ENCODE measurements around the gene PPP1CC.

Gene PPP1CC

DNA sequence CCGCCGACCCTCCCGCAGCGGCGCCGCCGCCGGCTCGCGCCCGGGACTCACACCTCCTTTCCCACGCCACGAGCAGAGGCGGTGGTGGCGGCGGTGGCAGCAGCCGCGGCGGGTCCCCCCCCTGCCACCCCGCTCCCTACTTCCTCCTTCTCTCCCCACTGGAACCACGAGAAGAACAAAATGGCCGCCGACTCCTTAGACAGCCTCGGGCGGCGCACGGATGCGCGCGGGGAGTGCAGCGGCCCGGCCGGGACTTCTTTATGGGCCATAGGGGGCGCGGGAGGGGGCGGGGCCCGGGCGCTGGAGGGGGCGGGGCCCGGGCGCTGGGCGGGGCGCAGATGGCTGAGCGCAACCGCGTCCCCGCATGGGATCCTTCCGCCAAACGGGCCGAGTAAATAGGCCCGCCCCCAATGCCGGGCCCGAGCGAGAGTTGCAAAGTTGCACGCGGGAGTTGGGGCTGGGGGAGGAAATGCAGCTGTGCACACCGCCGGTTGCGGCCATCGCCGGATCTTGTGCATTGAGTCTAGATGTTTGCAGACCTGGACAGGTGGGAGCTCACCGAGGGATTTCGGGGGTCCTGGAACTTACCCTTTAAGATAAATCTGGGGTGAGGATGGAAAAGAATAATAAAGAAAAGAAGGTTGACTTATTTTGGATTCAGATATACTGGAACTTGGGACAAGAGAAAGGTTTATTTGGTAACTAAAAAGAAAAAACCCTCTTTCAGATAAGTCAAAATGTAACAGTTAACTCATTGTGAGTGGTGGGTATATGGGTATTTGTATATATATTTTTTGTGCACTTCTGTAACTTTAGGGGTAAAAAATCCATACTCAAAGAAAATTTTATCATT is at the start of gene PPP1CC:
Gene PPP1CC (minus strand): TSS at position 174 of the 853 bp plus-strand sequence. CDS start 184 bp downstream, outside the sequence.
- TF ChIP-seq POLR2A (IDR thresholded peaks at IDR 0.05; ENCODE audit: low read length) (peak; percentile 58), GATA1 (IDR thresholded peaks at IDR 0.05; ENCODE audit: low read depth, low read length) (no peak)
- peak; percentile 95 to 97 for DNase-seq

DNA sequence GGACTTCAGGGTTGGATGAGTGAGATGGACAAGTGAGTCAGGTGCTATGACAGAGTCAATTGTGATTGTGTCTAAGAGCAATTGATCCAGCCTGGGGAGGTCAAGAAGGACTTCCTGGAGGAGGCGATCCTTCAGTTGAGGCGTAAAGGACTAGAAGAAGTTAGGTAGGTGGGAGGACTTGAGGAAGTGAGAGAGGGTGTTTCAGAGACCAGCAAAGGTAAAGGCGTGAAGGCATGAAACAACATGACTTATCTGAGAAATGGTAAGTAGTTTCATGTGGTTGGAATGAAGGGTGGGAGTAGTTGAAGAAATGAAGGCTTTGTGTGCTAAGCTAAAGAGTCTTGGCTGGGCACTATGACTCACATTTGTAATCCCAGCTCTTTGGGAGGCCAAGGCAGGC is 48.9 kb upstream of the PPP1CC start:
- DNase-seq = no peak
- TF ChIP-seq POLR2A (IDR thresholded peaks at IDR 0.05; ENCODE audit: low read length) (no peak), GATA1 (IDR thresholded peaks at IDR 0.05; ENCODE audit: low read depth, low read length) (no peak)

DNA sequence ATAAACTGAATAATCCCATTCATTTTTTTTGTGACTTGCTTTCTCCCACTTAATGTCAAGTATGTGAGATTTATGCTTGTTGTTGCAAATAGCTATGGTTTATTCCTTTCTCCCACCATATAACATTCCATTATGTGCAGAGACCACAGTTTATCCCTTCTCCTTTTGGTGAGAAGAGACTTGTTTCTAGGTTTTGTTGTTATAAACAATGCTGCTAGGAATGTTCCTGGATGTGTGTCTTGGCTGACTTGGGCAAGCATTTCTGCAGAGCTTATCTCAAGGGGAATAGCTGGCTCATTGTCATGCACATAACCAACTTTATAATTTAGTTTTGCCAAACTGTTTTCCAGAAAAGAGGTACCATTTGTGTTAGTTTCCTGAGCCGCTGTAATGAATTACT is 47.6 kb upstream of the PPP1CC start:
- TF ChIP-seq POLR2A (IDR thresholded peaks at IDR 0.05; ENCODE audit: low read length) (no peak), GATA1 (IDR thresholded peaks at IDR 0.05; ENCODE audit: low read depth, low read length) (no peak)
- DNase-seq = no peak

DNA sequence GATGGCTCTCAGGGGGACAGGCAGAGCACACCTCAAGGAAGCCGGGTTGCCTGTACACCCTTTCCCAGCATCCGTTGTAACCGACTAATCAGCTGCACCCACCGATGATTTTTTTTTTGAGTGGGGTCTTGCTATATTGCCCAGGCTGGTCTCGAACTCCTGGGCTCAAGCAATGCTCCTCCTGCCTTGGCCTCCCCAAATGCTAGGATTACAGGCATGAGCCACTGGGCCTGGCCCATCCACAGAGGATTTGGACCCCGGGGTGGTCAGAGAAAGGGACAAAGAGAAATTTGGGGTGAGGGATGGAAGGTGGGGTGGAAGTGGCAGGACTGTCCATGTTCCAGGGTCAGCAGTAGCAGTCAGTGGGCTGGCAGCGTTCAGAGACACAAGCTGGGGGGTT is 43.3 kb upstream of the PPP1CC start:
- TF ChIP-seq POLR2A (IDR thresholded peaks at IDR 0.05; ENCODE audit: low read length) (no peak), GATA1 (IDR thresholded peaks at IDR 0.05; ENCODE audit: low read depth, low read length) (no peak)
- no peak for DNase-seq

DNA sequence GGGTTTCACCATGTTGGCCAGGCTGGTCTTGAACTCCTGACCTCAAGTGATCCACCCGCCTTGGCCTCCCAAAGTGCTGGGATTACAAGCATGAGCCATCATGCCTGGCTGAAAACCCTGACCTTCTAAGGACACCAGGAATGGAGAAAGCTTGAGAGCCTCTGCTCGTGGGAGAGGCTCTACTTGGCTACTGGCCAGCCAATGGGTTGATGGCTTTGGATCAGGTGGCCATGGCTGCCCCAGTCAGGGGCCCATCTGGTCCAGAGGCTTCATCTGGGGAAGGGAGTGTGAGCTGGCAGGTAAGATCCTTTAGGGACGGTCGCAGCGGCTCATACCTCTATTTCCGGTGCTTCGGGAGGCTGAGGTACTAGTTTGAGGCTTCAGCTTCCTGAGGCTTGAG is 42.5 kb upstream of the PPP1CC start:
- DNase-seq = no peak
- no peak for TF ChIP-seq GATA1 (IDR thresholded peaks at IDR 0.05; ENCODE audit: low read depth, low read length)
- TF ChIP-seq POLR2A (IDR thresholded peaks at IDR 0.05; ENCODE audit: low read length) = no peak

DNA sequence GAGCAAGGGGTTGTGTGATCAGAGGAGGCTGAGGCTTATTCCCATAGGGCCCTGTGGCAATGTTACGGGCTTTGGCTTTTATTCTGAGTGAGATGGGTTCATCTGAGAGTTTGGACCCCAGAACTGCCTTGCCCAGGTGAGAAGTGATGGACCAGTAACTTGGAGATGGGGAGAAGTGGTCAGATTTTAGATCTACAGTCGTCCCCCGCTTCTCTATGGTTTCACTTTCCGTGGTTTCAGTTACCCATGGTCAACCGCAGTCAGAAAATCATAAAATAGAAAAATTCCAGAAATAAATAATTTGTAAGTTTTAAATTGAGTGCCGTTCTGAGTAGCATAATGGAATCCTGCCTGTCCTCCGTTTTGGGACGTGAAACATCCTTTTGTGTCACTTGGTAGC is 40.2 kb upstream of the PPP1CC start:
- no peak for TF ChIP-seq POLR2A (IDR thresholded peaks at IDR 0.05; ENCODE audit: low read length)
- TF ChIP-seq GATA1 (IDR thresholded peaks at IDR 0.05; ENCODE audit: low read depth, low read length) = no peak
- no peak for DNase-seq

DNA sequence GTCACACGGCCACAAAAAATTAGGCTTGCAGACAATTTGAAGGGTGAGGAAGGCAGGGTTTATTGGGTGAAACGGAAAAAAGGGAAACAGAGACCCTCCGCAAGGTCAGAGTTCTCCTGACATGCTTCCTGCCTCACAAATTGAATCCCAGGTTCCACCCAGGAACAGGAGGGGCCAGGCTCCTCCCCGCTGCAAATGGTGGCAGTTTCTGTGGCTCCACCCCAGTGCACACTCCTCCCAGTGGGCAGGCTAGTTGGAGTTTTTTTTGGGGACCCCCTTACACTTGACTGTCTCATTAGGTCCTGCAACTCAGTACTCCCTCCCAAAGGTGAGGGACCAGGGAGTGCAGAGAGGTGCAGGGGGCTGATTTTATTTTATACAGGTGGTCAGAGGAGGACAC is 39.4 kb upstream of the PPP1CC start:
- no peak for TF ChIP-seq POLR2A (IDR thresholded peaks at IDR 0.05; ENCODE audit: low read length)
- no peak for TF ChIP-seq GATA1 (IDR thresholded peaks at IDR 0.05; ENCODE audit: low read depth, low read length)
- no peak for DNase-seq

DNA sequence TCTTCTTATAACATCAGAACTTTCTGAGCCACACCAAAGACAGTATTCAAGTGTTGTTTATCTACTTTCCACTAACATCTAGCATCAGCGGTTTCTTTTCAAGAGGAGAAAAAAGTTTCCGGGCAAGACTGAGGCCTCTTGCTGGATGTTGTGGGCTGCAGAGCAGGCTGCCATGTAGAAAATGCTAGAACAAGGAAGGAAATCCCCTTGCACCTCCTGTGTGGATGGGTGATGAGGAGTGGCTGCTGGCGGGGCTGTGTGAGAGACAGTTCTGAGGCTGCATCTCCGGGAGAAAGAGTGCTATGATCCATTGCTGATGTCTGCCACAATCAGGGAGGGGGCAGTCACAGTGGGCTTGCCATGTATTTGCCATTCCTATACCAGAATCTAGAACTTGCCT is 37.8 kb upstream of the PPP1CC start:
- no peak for DNase-seq

DNA sequence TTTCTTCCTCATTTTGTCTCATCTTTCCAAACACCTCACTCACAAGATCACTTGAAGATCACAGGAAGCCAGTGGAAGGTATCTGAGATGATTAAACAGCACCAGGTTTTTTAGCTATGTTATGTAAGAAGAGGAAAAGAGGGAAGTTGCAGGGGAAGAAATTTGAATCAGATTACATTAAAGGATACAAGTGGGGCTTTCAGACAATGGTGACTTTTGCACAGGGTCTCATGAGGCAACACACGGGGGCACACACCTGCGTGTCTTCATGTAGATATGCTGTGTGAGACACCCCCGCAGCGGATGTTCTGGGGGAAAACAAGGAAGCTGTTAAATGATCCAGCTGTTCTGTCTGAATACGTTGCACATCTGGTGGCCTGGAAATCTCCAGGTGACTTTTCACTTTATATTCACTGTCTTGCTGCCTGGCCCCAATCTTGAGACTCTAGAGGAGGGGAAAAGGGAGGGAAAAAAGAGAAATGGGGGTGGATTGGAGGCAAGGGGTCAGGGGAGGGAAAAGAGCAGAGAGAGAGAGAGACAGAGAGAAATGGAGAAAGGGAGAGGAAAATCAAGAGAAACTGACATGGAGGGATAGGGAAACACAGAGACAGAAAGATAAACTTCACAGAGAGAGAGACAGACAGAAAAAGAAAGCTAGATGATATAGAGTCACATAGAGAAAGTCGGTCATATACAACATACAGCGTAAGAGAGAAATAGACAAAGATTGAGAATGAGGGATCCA is 36.3 kb upstream of the PPP1CC start:
- DNase-seq = no peak
- TF ChIP-seq POLR2A (IDR thresholded peaks at IDR 0.05; ENCODE audit: low read length) (no peak), GATA1 (IDR thresholded peaks at IDR 0.05; ENCODE audit: low read depth, low read length) (no peak)

More for the DNA sequence above, 37.8 kb upstream of the PPP1CC start:
- TF ChIP-seq GATA1 (IDR thresholded peaks at IDR 0.05; ENCODE audit: low read depth, low read length) (no peak), POLR2A (IDR thresholded peaks at IDR 0.05; ENCODE audit: low read length) (no peak)

DNA sequence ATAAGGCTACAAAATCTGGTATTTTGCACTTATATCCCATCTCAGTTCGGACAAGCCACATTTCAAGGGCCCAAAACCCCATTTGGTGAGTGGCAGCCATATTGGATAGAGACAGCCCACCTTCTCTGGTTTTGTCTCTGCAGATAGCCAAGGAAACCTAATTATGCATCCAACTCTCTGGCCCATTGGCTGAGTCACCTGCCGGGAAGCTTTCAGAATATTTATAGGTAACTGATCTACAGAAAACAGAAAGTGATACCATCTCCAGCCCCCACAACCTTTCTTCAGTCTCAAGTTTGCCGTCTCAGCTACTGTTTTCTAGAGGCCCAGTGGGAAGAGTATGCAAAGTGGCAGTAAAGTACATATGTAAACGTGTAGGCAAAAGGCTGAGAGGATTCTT is 33.7 kb upstream of the PPP1CC start:
- DNase-seq = no peak
- TF ChIP-seq GATA1 (IDR thresholded peaks at IDR 0.05; ENCODE audit: low read depth, low read length) = no peak
- TF ChIP-seq POLR2A (IDR thresholded peaks at IDR 0.05; ENCODE audit: low read length) = no peak

DNA sequence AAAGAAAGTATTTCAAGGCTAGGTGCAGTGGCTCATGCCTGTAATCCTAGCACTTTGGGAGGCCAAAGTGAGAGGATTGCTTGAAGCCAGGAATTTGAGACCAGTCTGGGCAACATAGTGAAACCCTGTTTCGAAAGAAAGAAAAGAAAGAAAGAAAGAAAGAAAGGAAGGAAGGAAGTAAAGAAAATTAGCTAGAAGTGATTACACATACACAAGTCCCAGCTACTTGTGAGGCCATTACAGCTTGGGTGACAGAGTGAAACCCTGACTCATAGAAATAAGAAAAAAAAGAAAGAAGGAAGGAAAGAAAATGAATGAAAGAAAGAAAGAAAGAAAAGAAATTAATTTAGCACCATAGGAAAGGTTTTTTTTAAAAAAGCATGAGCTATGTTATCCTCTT is 33.3 kb upstream of the PPP1CC start:
- no peak for TF ChIP-seq GATA1 (IDR thresholded peaks at IDR 0.05; ENCODE audit: low read depth, low read length)
- TF ChIP-seq POLR2A (IDR thresholded peaks at IDR 0.05; ENCODE audit: low read length) = no peak
- DNase-seq = no peak

DNA sequence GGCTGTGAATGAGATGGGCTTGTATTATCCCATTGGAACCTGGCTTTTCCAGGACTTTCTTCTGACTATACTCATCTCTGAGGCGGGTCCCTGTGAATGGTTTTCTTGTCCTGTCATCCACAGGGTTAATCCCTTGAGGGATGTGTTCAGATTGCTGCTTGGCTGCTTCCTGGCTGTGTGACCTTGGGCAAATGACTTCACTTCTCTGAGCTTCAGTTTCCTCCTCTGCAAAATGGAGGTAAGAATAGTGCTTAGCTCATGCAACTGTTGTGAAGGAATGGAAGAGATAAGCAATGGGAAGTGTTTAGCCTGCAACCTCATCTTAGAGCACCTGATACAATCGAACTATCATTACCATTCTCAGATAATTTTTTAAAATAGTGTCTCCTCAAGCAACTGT is 32.1 kb upstream of the PPP1CC start:
- TF ChIP-seq GATA1 (IDR thresholded peaks at IDR 0.05; ENCODE audit: low read depth, low read length) = no peak
- TF ChIP-seq POLR2A (IDR thresholded peaks at IDR 0.05; ENCODE audit: low read length) = no peak
- DNase-seq = no peak

DNA sequence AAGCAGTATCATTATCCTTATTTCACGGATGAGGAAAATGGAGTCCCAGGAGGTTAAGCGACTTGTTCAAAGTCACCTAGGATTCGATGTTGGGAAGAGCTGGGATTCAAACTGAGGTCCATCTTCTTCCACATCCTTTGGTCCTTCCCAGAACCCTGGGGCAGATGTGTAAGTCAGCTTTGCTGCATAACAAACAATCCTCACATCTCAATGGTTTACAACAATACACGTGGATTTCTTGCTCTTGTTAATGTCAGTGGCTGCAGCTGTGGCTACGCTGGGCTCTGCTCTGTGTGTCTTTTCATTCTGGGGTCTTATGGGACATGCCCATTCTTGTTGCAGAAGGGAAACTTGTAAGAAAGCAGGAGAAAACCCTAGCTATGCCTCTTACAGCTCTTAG is 26.3 kb upstream of the PPP1CC start:
- no peak for TF ChIP-seq POLR2A (IDR thresholded peaks at IDR 0.05; ENCODE audit: low read length)
- TF ChIP-seq GATA1 (IDR thresholded peaks at IDR 0.05; ENCODE audit: low read depth, low read length) = no peak
- DNase-seq = no peak

DNA sequence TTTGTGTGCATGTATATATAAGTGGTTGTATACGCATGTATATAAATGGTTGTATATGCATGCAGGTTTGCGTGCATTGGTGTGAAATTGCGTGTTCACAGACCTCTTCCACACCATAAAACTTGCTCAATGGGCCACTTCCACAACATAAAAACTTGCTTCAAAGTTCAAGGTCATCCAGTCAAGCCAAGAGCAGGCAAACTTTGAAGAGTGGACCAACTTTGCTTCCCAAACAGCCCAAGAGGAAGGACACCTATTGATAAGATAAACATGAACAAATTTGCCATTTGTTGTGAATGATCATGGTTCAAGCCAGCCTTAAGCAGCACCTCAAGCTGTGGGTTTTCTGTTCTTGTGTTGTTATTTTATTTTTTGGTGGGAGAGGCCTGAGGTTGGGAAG is 25.2 kb upstream of the PPP1CC start:
- no peak for TF ChIP-seq POLR2A (IDR thresholded peaks at IDR 0.05; ENCODE audit: low read length)
- no peak for TF ChIP-seq GATA1 (IDR thresholded peaks at IDR 0.05; ENCODE audit: low read depth, low read length)
- no peak for DNase-seq
